H1 (cell line): ENCODE data around the gene MAML3. TPM values are rescaled to one million over a fixed set of nuclear protein-coding genes. Genes with fewer than 3 reads are reported as not detected.

Source experiments
- CTCF ChIA-PET: fragments of 300-600 bp; sonication (Branson Sonifier 250); formaldehyde crosslinking; loops from one replicate; lab custom pipeline; 2021; ENCODE audit not compliant: partially characterized antibody; lab: Charles Lee
- POLR2A ChIA-PET: fragments of 300-600 bp; sonication (Branson Sonifier 250); formaldehyde crosslinking; loops from one replicate; lab custom pipeline; 2021; ENCODE audit warnings: inconsistent platforms; ENCODE audit not compliant: partially characterized antibody; lab: Charles Lee
- DNase-seq, 2 experiments: peaks; one replicate each; pipeline versions ENCODE4 v3.0.0 to v3.0.0-alpha.2; 2010 to 2022; ENCODE audit warnings: low spot score in 2 of 2, low read depth in 1 of 2, mixed read lengths in 1 of 2
- FAIRE-seq: peaks from 2 replicates; lab custom pipeline; 2011; peaks lifted over from hg19 to GRCh38; lab: Jason Lieb, UNC
- H2AFZ ChIP-seq: 2 replicates; pipeline ENCODE4 v1.8.1; 2012; ENCODE audit warnings: low read length, inconsistent platforms
- H2AK5ac ChIP-seq: 2 replicates; pipeline ENCODE4 v1.6.1; 2013; ENCODE audit warnings: low read depth, low read length
- H2BK120ac ChIP-seq: replicated peaks from 2 replicates; pipeline ENCODE3; 2013; ENCODE audit warnings: low read depth, low read length, inconsistent platforms
- H2BK12ac ChIP-seq: 2 replicates; pipeline ENCODE4 v1.6.1; 2013; ENCODE audit warnings: low read depth, low read length
- H2BK15ac ChIP-seq: 2 replicates; pipeline ENCODE4 v1.6.1; 2013; ENCODE audit warnings: low read length
- H2BK20ac ChIP-seq: 2 replicates; pipeline ENCODE4 v1.6.1; 2013; ENCODE audit warnings: low read length
- H2BK5ac ChIP-seq: 2 replicates; pipeline ENCODE4 v1.6.1; 2013; ENCODE audit warnings: low read depth, low read length
- H3K14ac ChIP-seq: 2 replicates; pipeline ENCODE4 v1.6.1; 2013; ENCODE audit warnings: inconsistent platforms; ENCODE audit not compliant: insufficient read length
- H3K18ac ChIP-seq: 2 replicates; pipeline ENCODE4 v1.6.1; 2013; ENCODE audit warnings: low read length; ENCODE audit errors: extremely low read depth
- H3K23ac ChIP-seq: 2 replicates; pipeline ENCODE4 v1.6.1; 2013; ENCODE audit warnings: inconsistent platforms; ENCODE audit not compliant: insufficient read length
- H3K23me2 ChIP-seq: 2 replicates; pipeline ENCODE4 v1.6.1; 2013; ENCODE audit warnings: low read depth, low read length
- H3K27ac ChIP-seq: 2 replicates; pipeline ENCODE4 v1.6.1; 2011; ENCODE audit warnings: low read depth, low read length, inconsistent platforms
- H3K27me3 ChIP-seq, 4 experiments: replicated peaks in 1 of 4; 1 replicate in 1 of 4; 2 replicates in 3 of 4; pipeline versions ENCODE4 v1.6.1 to v1.8.1; 2011 to 2013; ENCODE audit warnings: low read length in 3 of 4, mild to moderate bottlenecking in 3 of 4, inconsistent platforms in 2 of 4, mixed read lengths in 2 of 4, moderate library complexity in 1 of 4; ENCODE audit not compliant: control insufficient read depth in 3 of 4, insufficient read depth in 3 of 4; ENCODE audit errors: extremely low read depth in 1 of 4
- H3K36me3 ChIP-seq, 4 experiments: 2 replicates each; pipeline versions ENCODE4 v1.6.1 to v1.8.1; 2011 to 2013; ENCODE audit warnings: mild to moderate bottlenecking in 4 of 4, low read length in 3 of 4, moderate library complexity in 2 of 4, control low read depth in 1 of 4, inconsistent platforms in 1 of 4; ENCODE audit not compliant: insufficient read depth in 4 of 4, control insufficient read depth in 2 of 4
- H3K4ac ChIP-seq: replicated peaks from 2 replicates; pipeline ENCODE3; 2013; ENCODE audit warnings: low read length, low read depth, mixed read lengths, inconsistent platforms; ENCODE audit not compliant: insufficient read length
- H3K4me1 ChIP-seq, 4 experiments: replicated peaks in 1 of 4; 1 replicate in 1 of 4; 2 replicates in 3 of 4; pipeline versions ENCODE4 v1.6.1 to v1.8.1; 2011 to 2013; ENCODE audit warnings: low read length in 3 of 4, inconsistent platforms in 2 of 4, mixed read lengths in 1 of 4; ENCODE audit not compliant: insufficient read depth in 4 of 4, control insufficient read depth in 3 of 4
- H3K4me2 ChIP-seq, 2 experiments: 2 replicates each; pipeline versions ENCODE4 v1.6.1 to v1.8.1; 2011 to 2013; ENCODE audit warnings: low read depth in 2 of 2, low read length in 2 of 2, control low read depth in 1 of 2, inconsistent platforms in 1 of 2, mild to moderate bottlenecking in 1 of 2; ENCODE audit not compliant: insufficient read depth in 1 of 2
- H3K4me3 ChIP-seq, 4 experiments: fragments of 200-600, 300-600 bp in 1 of 4; sonication (generic), shearing (Covaris generic), sonication (Bioruptor Twin) in 1 of 4; 2 replicates each; pipeline versions ENCODE4 v1.5.1 to v1.8.1; 2011 to 2016; ENCODE audit warnings: low read length in 4 of 4, low read depth in 3 of 4, control low read depth in 2 of 4, inconsistent platforms in 2 of 4, mild to moderate bottlenecking in 2 of 4, mixed read lengths in 1 of 4, moderate library complexity in 1 of 4; ENCODE audit not compliant: insufficient read depth in 2 of 4; ENCODE audit errors: extremely low read depth in 1 of 4
- H3K56ac ChIP-seq: replicated peaks from 2 replicates; pipeline ENCODE3; 2013; ENCODE audit warnings: low read depth, mild to moderate bottlenecking, mixed read lengths, low read length, inconsistent platforms; ENCODE audit not compliant: insufficient read length
- H3K79me1 ChIP-seq: 2 replicates; pipeline ENCODE4 v1.6.1; 2013; ENCODE audit warnings: low read depth, low read length, control low read depth
- H3K79me2 ChIP-seq, 2 experiments: 2 replicates each; pipeline versions ENCODE4 v1.6.1 to v1.8.1; 2012 to 2013; ENCODE audit warnings: low read length in 2 of 2, mild to moderate bottlenecking in 2 of 2, inconsistent platforms in 1 of 2; ENCODE audit not compliant: insufficient read depth in 2 of 2, control insufficient read depth in 1 of 2
- H3K9ac ChIP-seq, 4 experiments: replicated peaks in 1 of 4; 1 replicate in 1 of 4; 2 replicates in 3 of 4; pipeline versions ENCODE4 v1.6.1 to v1.8.1; 2011 to 2013; ENCODE audit warnings: low read depth in 3 of 4, low read length in 3 of 4, control low read depth in 2 of 4, mild to moderate bottlenecking in 2 of 4, moderate library complexity in 2 of 4, inconsistent platforms in 1 of 4; ENCODE audit errors: extremely low read depth in 1 of 4
- H3K9me3 ChIP-seq, 2 experiments: 2 replicates each; pipeline versions ENCODE4 v1.6.1 to v1.8.1; 2012 to 2013; ENCODE audit warnings: mild to moderate bottlenecking in 2 of 2, moderate library complexity in 2 of 2, control low read depth in 1 of 2, inconsistent platforms in 1 of 2, low read depth in 1 of 2, low read length in 1 of 2, mixed read lengths in 1 of 2; ENCODE audit not compliant: insufficient read depth in 2 of 2
- H4K20me1 ChIP-seq, 2 experiments: replicated peaks in 1 of 2; 2 replicates each; pipeline versions ENCODE3 to v1.8.1; 2011 to 2013; ENCODE audit warnings: inconsistent platforms in 2 of 2, low read length in 2 of 2, mild to moderate bottlenecking in 1 of 2; ENCODE audit not compliant: insufficient read depth in 2 of 2, control insufficient read depth in 1 of 2
- H4K5ac ChIP-seq: 2 replicates; pipeline ENCODE4 v1.6.1; 2013; ENCODE audit warnings: low read length, low read depth, mixed read lengths, inconsistent platforms; ENCODE audit not compliant: insufficient read length
- H4K8ac ChIP-seq: 2 replicates; pipeline ENCODE4 v1.8.0; 2013; ENCODE audit warnings: mild to moderate bottlenecking, moderate library complexity, low read length, inconsistent platforms; ENCODE audit not compliant: insufficient read depth; ENCODE audit errors: extremely low read depth
- H4K91ac ChIP-seq: replicated peaks from 2 replicates; pipeline ENCODE3; 2013; ENCODE audit warnings: low read length, mixed read lengths, inconsistent platforms; ENCODE audit not compliant: insufficient read length
- ASH2L ChIP-seq: fragments of 200-600, 300-600 bp; sonication (generic); IDR thresholded peaks from one replicate; pipeline ENCODE4 v1.7.1; 2017; ENCODE audit warnings: low read length
- CTCF ChIP-seq, 3 experiments: IDR thresholded peaks; 1 replicate in 2 of 3; 2 replicates in 1 of 3; pipeline versions ENCODE4 v1.5.1 to v1.6.1; 2011; ENCODE audit warnings: low read length in 3 of 3, mild to moderate bottlenecking in 3 of 3, inconsistent platforms in 2 of 3, low read depth in 1 of 3, moderate library complexity in 1 of 3; ENCODE audit not compliant: insufficient read depth in 1 of 3; ENCODE audit errors: control extremely low read depth in 1 of 3
- EP300 ChIP-seq, 2 experiments: IDR thresholded peaks; 1 replicate in 1 of 2; 2 replicates in 1 of 2; pipeline ENCODE4 v1.6.1; 2011 to 2012; ENCODE audit warnings: low read depth in 2 of 2, low read length in 2 of 2, mild to moderate bottlenecking in 2 of 2, borderline replicate concordance in 1 of 2, inconsistent platforms in 1 of 2, moderate library complexity in 1 of 2
- HDAC2 ChIP-seq, 2 experiments: fragments of 300-600 bp in 1 of 2; sonication (generic) in 1 of 2; IDR thresholded peaks; 2 replicates each; pipeline ENCODE4 v1.6.1; 2011 to 2012; ENCODE audit warnings: low read depth in 2 of 2, low read length in 2 of 2, mild to moderate bottlenecking in 2 of 2, moderate library complexity in 2 of 2, borderline replicate concordance in 1 of 2, inconsistent platforms in 1 of 2
- JUND ChIP-seq: IDR thresholded peaks from 2 replicates; pipeline ENCODE4 v1.6.1; 2011; ENCODE audit warnings: mild to moderate bottlenecking, improper control_type of control experiment, low read length
- RAD21 ChIP-seq, 2 experiments: IDR thresholded peaks in 1 of 2; conservative IDR thresholded peaks in 1 of 2; 2 replicates each; pipeline ENCODE4 v1.6.1; 2011; ENCODE audit warnings: low read depth in 2 of 2, low read length in 2 of 2, improper control_type of control experiment in 1 of 2, inconsistent platforms in 1 of 2, mild to moderate bottlenecking in 1 of 2, moderate library complexity in 1 of 2
- SIRT6 ChIP-seq: IDR thresholded peaks from one replicate; pipeline ENCODE4 v1.7.1; 2012; ENCODE audit warnings: low read length, inconsistent platforms
- SP1 ChIP-seq: IDR thresholded peaks from 2 replicates; pipeline ENCODE4 v1.6.1; 2011; ENCODE audit warnings: low read depth, low read length
- TCF12 ChIP-seq: IDR thresholded peaks from 2 replicates; pipeline ENCODE4 v1.6.1; 2011; ENCODE audit warnings: low read depth, mild to moderate bottlenecking, low read length
- TEAD4 ChIP-seq: IDR thresholded peaks from 2 replicates; pipeline ENCODE4 v1.6.1; 2012; ENCODE audit warnings: low read depth, low read length, inconsistent platforms, mixed read lengths
- YY1 ChIP-seq: IDR thresholded peaks from 2 replicates; pipeline ENCODE4 v1.6.1; 2011; ENCODE audit warnings: low read depth, mild to moderate bottlenecking, low read length
- polyA plus RNA-seq, 7 experiments: library from polyadenylated mRNA; depleted of rRNA in 3 of 7; stranded (reverse) in 5 of 7; unstranded in 2 of 7; fragments of >200 nt in 5 of 7; fragments of 200-250 nt in 2 of 7; gene quantifications; 1 replicate in 5 of 7; 2 replicates in 1 of 7; 4 replicates in 1 of 7; pipeline versions ENCODE4 v1.2.1 to v1.2.3, GENCODE V29; 2011 to 2013; ENCODE audit warnings: missing spikeins in 2 of 7, mixed read lengths in 2 of 7
- total RNA-seq: library from RNA; stranded (reverse); fragmentation: NEBNext Ultra II Directional; extraction: Animal tissue kit (Norgen Biotek cat#: 25700); gene quantifications from 2 replicates; pipeline ENCODE4 v1.2.1, GENCODE V29; 2021

The MAML3 gene
- total and polyA plus RNA-seq, 2 of the 8 experiments (the other 6 are each of a cell fraction or from before 2014, with no cell fraction given), result 2.1 to 5.7 TPM

GRCh38 chr4:139853309-139853708 lies 300.7 kb downstream of the MAML3 start:
- FAIRE-seq, result peak; percentile 62
- no peak overlapping the region for H3K27ac ChIP-seq
- CTCF ChIA-PET, result interaction anchor here (0.7 to 1.2 kb wide), 9 partner anchors 9 to 199 kb away, joined by 3 to 4 read pairs (median 3); no protein-coding TSS in a partner anchor
- TF ChIP-seq SP1 (peak; percentile 60), TCF12 (peak; percentile 95), SIRT6 (no peak), ASH2L (no peak), JUND (no peak), CTCF (IDR thresholded peaks at IDR 0.05; ENCODE audit: control extremely low read depth in 1 of 3, insufficient read depth in 1 of 3, low read depth in 1 of 3, low read length in 3 of 3) (no peak), YY1 (peak; percentile 67), TEAD4 (peak; percentile 17; the same call in 1 of the 2 replicates), RAD21 (IDR thresholded peaks at IDR 0.05 in 1 of 2, conservative IDR thresholded peaks at IDR 0.05 in 1 of 2; ENCODE audit: low read depth in 2 of 2, low read length in 2 of 2) (peak in 1 of 2 experiments; percentile 11; a peak in 1 of 4 replicates), EP300 (IDR thresholded peaks at IDR 0.05; ENCODE audit: borderline replicate concordance in 1 of 2, low read depth in 2 of 2, low read length in 2 of 2) (peak in 1 of 2 experiments; percentile 46; a peak in 1 of 3 replicates), HDAC2 (IDR thresholded peaks at IDR 0.05; ENCODE audit: borderline replicate concordance in 1 of 2, low read depth in 2 of 2, low read length in 2 of 2) (peak in 1 of 2 experiments; percentile 58; a peak in 1 of 4 replicates)

More at GRCh38 chr4:139853309-139853708, 300.7 kb downstream of the MAML3 start:
- H2AK5ac ChIP-seq, result no peak overlapping the region
- H3K36me3 ChIP-seq, result no peaks in the 10 kb centered on the region
- no peak overlapping the region for H2AFZ ChIP-seq
- H4K91ac ChIP-seq, result no peak overlapping the region
- no peak overlapping the region for H2BK5ac ChIP-seq
- DNase-seq, result no peak
- H2BK12ac ChIP-seq, result no peak overlapping the region
- no peak overlapping the region for H3K56ac ChIP-seq
- no peak overlapping the region for H3K14ac ChIP-seq
- H4K8ac ChIP-seq, result no peak overlapping the region
- no peak overlapping the region for H3K4ac ChIP-seq
- peaks cover 4 to 17% (median 7%) of the 10 kb centered on the region in 4 experiments; a peak in 5 of 7 replicates for H3K4me1 ChIP-seq
- no peak overlapping the region for H2BK20ac ChIP-seq
- peak overlapping the region; percentile 23 to 50; a peak in 2 of 4 replicates for H3K4me2 ChIP-seq
- H3K23ac ChIP-seq, result no peak overlapping the region
- no peaks in the 10 kb centered on the region for H3K9me3 ChIP-seq
- no peaks in the 10 kb centered on the region for H3K79me1 ChIP-seq
- peak overlapping the region in 1 of 4 experiments; percentile 5; a peak in 1 of 8 replicates for H3K4me3 ChIP-seq
- H4K5ac ChIP-seq, result no peak overlapping the region
- 0 out of 2 replicates have a peak overlapping the region, but pooled peaks have one; percentile 36 for H3K18ac ChIP-seq
- H2BK15ac ChIP-seq, result no peak overlapping the region
- no peaks in the 10 kb centered on the region for H3K79me2 ChIP-seq
- POLR2A ChIA-PET, result no interaction called here
- no peak overlapping the region for H2BK120ac ChIP-seq
- no peaks in the 10 kb centered on the region for H4K20me1 ChIP-seq
- H3K23me2 ChIP-seq, result no peaks in the 10 kb centered on the region
- H3K27me3 ChIP-seq, result no peaks in the 10 kb centered on the region; a peak in 1 of 7 replicates
- no peak overlapping the region for H3K9ac ChIP-seq
